CD14-positive monocyte (primary cell): ENCODE data around the gene AZIN2. TPM values are rescaled to one million over a fixed set of nuclear protein-coding genes. Genes with fewer than 3 reads are reported as not detected.

Experiments
- DNase-seq, 3 donors: peaks; one replicate each; pipeline ENCODE4 v3.0.0-alpha.2; 2011 to 2022
- H2AFZ ChIP-seq: 2 replicates; pipeline ENCODE4 v1.6.0; 2012; ENCODE audit warnings: mild to moderate bottlenecking, low read depth, low read length, inconsistent platforms; ENCODE audit not compliant: insufficient read depth, poor library complexity, severe bottlenecking
- H3K27ac ChIP-seq, 2 donors: 1 replicate in 1 of 2; 2 replicates in 1 of 2; pipeline ENCODE4 v1.5.1; 2012 to 2013; ENCODE audit warnings: low read length in 2 of 2, control low read depth in 1 of 2, inconsistent platforms in 1 of 2, low read depth in 1 of 2, mild to moderate bottlenecking in 1 of 2
- H3K27me3 ChIP-seq, 2 donors: one replicate each; pipeline versions ENCODE4 v1.6.0 to v1.6.1; 2011 to 2013; ENCODE audit warnings: low read length in 2 of 2; ENCODE audit not compliant: control insufficient read depth in 2 of 2, insufficient read depth in 2 of 2
- H3K36me3 ChIP-seq, 2 donors: replicated peaks in 1 of 2; 1 replicate in 1 of 2; 2 replicates in 1 of 2; pipeline versions ENCODE4 v1.5.1 to v1.6.1; 2012 to 2013; ENCODE audit warnings: low read length in 2 of 2, control low read depth in 1 of 2, inconsistent platforms in 1 of 2, mild to moderate bottlenecking in 1 of 2; ENCODE audit not compliant: insufficient read depth in 2 of 2, control insufficient read depth in 1 of 2
- H3K4me1 ChIP-seq, 2 donors: 1 replicate in 1 of 2; 2 replicates in 1 of 2; pipeline versions ENCODE4 v1.5.1 to v1.6.1; 2012 to 2013; ENCODE audit warnings: low read length in 2 of 2, control low read depth in 1 of 2, inconsistent platforms in 1 of 2, mild to moderate bottlenecking in 1 of 2, moderate library complexity in 1 of 2; ENCODE audit not compliant: insufficient read depth in 2 of 2, control insufficient read depth in 1 of 2
- H3K4me2 ChIP-seq: replicated peaks from 2 replicates; pipeline ENCODE3; 2012; ENCODE audit warnings: low read length, moderate library complexity, mild to moderate bottlenecking; ENCODE audit not compliant: poor library complexity, severe bottlenecking; ENCODE audit errors: extremely low read depth
- H3K4me3 ChIP-seq, 3 experiments: fragments of 200-600 bp in 1 of 3; sonication (generic) in 1 of 3; replicated peaks in 1 of 3; 1 replicate in 2 of 3; 2 replicates in 1 of 3; pipeline ENCODE4 v1.5.1; 2011 to 2013; ENCODE audit warnings: low read length in 3 of 3, mild to moderate bottlenecking in 3 of 3, control low read depth in 2 of 3, low read depth in 2 of 3, inconsistent platforms in 1 of 3, moderate library complexity in 1 of 3
- H3K79me2 ChIP-seq: 2 replicates; pipeline ENCODE4 v1.6.0; 2012; ENCODE audit warnings: mild to moderate bottlenecking, control low read depth, inconsistent platforms, low read length, moderate library complexity; ENCODE audit not compliant: insufficient read depth
- H3K9ac ChIP-seq: 2 replicates; pipeline ENCODE4 v1.6.0; 2017; ENCODE audit warnings: low read length, mild to moderate bottlenecking; ENCODE audit not compliant: insufficient read depth, poor library complexity, severe bottlenecking
- H3K9me3 ChIP-seq, 2 donors: replicated peaks in 1 of 2; 1 replicate in 1 of 2; 2 replicates in 1 of 2; pipeline versions ENCODE4 v1.5.1 to v1.6.1; 2012 to 2013; ENCODE audit warnings: low read length in 2 of 2, control low read depth in 1 of 2; ENCODE audit not compliant: control insufficient read depth in 1 of 2, insufficient read depth in 1 of 2
- H4K20me1 ChIP-seq: 2 replicates; pipeline ENCODE4 v1.6.0; 2012; ENCODE audit warnings: mild to moderate bottlenecking, low read length, control low read depth, moderate library complexity; ENCODE audit not compliant: insufficient read depth
- H3K27ac Mint-ChIP-seq, 7 donors: one replicate each; pipeline ENCODE4 v1.8.0; 2020; ENCODE audit warnings: mild to moderate bottlenecking in 7 of 7, mixed read lengths in 7 of 7, moderate library complexity in 6 of 7, inconsistent platforms in 2 of 7
- H3K27me3 Mint-ChIP-seq, 3 donors: one replicate each; pipeline ENCODE4 v1.8.0; 2021 to 2022; ENCODE audit warnings: low read depth in 3 of 3, mild to moderate bottlenecking in 3 of 3, mixed read lengths in 3 of 3, moderate library complexity in 3 of 3, inconsistent platforms in 1 of 3
- H3K36me3 Mint-ChIP-seq, 2 donors: one replicate each; pipeline ENCODE4 v1.8.0; 2020; ENCODE audit warnings: mixed read lengths in 2 of 2, inconsistent platforms in 1 of 2, mild to moderate bottlenecking in 1 of 2
- H3K4me1 Mint-ChIP-seq: one replicate; pipeline ENCODE4 v1.8.0; 2020; ENCODE audit warnings: mild to moderate bottlenecking, mixed read lengths
- H3K4me3 Mint-ChIP-seq, 2 donors: one replicate each; pipeline ENCODE4 v1.8.0; 2020; ENCODE audit warnings: mild to moderate bottlenecking in 2 of 2, mixed read lengths in 2 of 2, moderate library complexity in 1 of 2
- H3K9me3 Mint-ChIP-seq, 7 donors: one replicate each; pipeline ENCODE4 v1.8.0; 2020 to 2022; ENCODE audit warnings: mixed read lengths in 7 of 7, mild to moderate bottlenecking in 6 of 7, moderate library complexity in 6 of 7, inconsistent platforms in 2 of 7
- WGBS: methylation state at CpG from one replicate; pipeline ENCODE4 v1.1.5; 2013; ENCODE audit warnings: missing lambda C conversion rate; ENCODE audit not compliant: insufficient coverage; 5-methylcytosine and 5-hydroxymethylcytosine counted together
- intact Hi-C, 2 donors: fragments of 100-400 bp; cut with micrococcal nuclease; formaldehyde crosslinking; loops; one replicate each; pipeline versions ENCODE4 v1.15.0 to v1.15.1; 2023
- polyA plus RNA-seq, 3 donors: library from polyadenylated mRNA; depleted of rRNA in 1 of 3; unstranded in 2 of 3; stranded (reverse) in 1 of 3; fragments of 300-500 nt in 2 of 3; fragments of >200 nt in 1 of 3; fragmentation: Illumina TruSeq in 2 of 3; gene quantifications; 1 replicate in 2 of 3; 2 replicates in 1 of 3; pipeline ENCODE4 v1.2.3, GENCODE V29; 2012 to 2021
- TF ChIP-seq, protein P1 (sequence below): fragments of 200-600 bp; IDR thresholded peaks from one replicate; pipeline ENCODE4 v1.8.0; 2022; ENCODE audit warnings: antibody characterized with exemption, mild to moderate bottlenecking

AZIN2 gene
- polyA plus RNA-seq, 3 donors: 0.03 to 0.89 TPM; not detected in 1

DNA sequence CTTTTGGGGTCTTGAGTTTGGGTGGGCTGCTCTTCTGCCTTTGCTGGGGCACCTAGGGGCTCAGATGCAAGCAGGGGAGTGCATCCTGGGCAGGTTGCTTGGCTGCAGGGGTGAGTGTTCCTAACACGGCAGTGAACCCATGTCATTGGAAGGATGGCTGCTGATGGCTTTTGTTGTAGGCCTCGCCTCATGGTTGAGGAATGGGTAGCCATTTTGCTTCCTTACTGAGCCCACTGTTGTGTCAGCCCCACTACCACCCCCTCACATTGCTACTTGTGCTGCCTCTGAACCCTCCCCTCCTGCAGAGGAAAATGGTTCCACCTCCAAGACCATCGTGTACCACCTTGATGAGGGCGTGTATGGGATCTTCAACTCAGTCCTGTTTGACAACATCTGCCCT is 16.8 kb downstream of the AZIN2 start:
- peaks cover 11 to 18% of the 10 kb centered on the region in 2 donors for H3K4me1 ChIP-seq
- peaks cover 2 to 6% (median 4%) of the 10 kb centered on the region in 3 donors for H3K27me3 Mint-ChIP-seq
- H3K27ac ChIP-seq: no peak overlapping the region
- H3K4me2 ChIP-seq: no peak overlapping the region
- H3K9me3 Mint-ChIP-seq: no peaks in the 10 kb centered on the region
- no peak for DNase-seq
- intact Hi-C loops: loop anchor here in 1 of 2 donors (10.0 kb wide), 1 partner anchor 517 kb away; no protein-coding TSS in a partner anchor
- no peaks in the 10 kb centered on the region for H4K20me1 ChIP-seq
- H2AFZ ChIP-seq: no peak overlapping the region
- 100% methylated on average over 1 of the region's 4 CpGs for WGBS
- H3K9ac ChIP-seq: no peak overlapping the region
- H3K4me3 ChIP-seq: no peak overlapping the region
- H3K79me2 ChIP-seq: no peaks in the 10 kb centered on the region
- TF ChIP-seq, protein P1, sequence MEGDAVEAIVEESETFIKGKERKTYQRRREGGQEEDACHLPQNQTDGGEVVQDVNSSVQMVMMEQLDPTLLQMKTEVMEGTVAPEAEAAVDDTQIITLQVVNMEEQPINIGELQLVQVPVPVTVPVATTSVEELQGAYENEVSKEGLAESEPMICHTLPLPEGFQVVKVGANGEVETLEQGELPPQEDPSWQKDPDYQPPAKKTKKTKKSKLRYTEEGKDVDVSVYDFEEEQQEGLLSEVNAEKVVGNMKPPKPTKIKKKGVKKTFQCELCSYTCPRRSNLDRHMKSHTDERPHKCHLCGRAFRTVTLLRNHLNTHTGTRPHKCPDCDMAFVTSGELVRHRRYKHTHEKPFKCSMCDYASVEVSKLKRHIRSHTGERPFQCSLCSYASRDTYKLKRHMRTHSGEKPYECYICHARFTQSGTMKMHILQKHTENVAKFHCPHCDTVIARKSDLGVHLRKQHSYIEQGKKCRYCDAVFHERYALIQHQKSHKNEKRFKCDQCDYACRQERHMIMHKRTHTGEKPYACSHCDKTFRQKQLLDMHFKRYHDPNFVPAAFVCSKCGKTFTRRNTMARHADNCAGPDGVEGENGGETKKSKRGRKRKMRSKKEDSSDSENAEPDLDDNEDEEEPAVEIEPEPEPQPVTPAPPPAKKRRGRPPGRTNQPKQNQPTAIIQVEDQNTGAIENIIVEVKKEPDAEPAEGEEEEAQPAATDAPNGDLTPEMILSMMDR: no peak
- no peaks in the 10 kb centered on the region for H3K9me3 ChIP-seq
- H3K36me3 ChIP-seq: no peaks in the 10 kb centered on the region
- no peaks in the 10 kb centered on the region for H3K27me3 ChIP-seq
- no peaks in the 10 kb centered on the region for H3K36me3 Mint-ChIP-seq
- peaks cover 26% of the 10 kb centered on the region for H3K4me1 Mint-ChIP-seq
- H3K27ac Mint-ChIP-seq: no peak overlapping the region
- H3K4me3 Mint-ChIP-seq: no peak overlapping the region

DNA sequence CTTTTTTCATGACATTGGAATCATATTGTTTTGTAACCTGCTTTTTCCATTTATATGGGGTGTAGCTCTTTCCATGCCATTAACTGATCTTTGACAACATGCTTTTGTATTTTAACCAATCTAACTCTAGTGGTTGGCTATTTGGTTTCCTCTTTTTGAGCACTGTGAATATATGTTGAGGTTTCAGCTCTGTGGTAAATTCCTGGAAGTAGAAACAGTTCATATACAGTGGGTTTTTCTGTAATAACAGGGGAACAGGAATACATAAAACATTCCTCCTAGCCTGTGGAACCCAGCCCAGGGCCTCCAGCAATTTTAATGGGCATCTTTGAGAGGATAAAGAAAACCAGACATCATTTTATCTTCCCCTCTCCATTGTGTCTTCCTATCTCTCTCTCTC is 17.4 kb downstream of the AZIN2 start:
- no peaks in the 10 kb centered on the region for H3K36me3 ChIP-seq
- no peak for DNase-seq
- H3K27ac ChIP-seq: no peak overlapping the region
- H3K4me3 Mint-ChIP-seq: no peak overlapping the region
- peaks cover 11 to 18% of the 10 kb centered on the region in 2 donors for H3K4me1 ChIP-seq
- no peaks in the 10 kb centered on the region for H3K9me3 ChIP-seq
- TF ChIP-seq, protein P1: no peak
- no peaks in the 10 kb centered on the region for H3K36me3 Mint-ChIP-seq
- intact Hi-C loops: loop anchor here in 1 of 2 donors (10.0 kb wide), 1 partner anchor 516 kb away; no protein-coding TSS in a partner anchor
- no peak overlapping the region for H3K4me2 ChIP-seq
- H3K27me3 Mint-ChIP-seq: peaks cover 2 to 6% (median 4%) of the 10 kb centered on the region in 3 donors
- H3K27ac Mint-ChIP-seq: peak overlapping the region in 1 of 7 donors; percentile 30
- H4K20me1 ChIP-seq: no peaks in the 10 kb centered on the region
- no peak overlapping the region for H3K4me3 ChIP-seq
- no peak overlapping the region for H3K9ac ChIP-seq
- H3K79me2 ChIP-seq: no peaks in the 10 kb centered on the region
- no peaks in the 10 kb centered on the region for H3K9me3 Mint-ChIP-seq
- H2AFZ ChIP-seq: no peak overlapping the region
- H3K4me1 Mint-ChIP-seq: peaks cover 26% of the 10 kb centered on the region
- no peaks in the 10 kb centered on the region for H3K27me3 ChIP-seq
